GM10266 (cell line): Measurements from ENCODE around the gene GPR155.

Experiments used
- DNase-seq: peaks from one replicate; pipeline ENCODE4 v3.0.0; 2012; ENCODE audit errors: extremely low spot score
- CTCF ChIP-seq: IDR thresholded peaks from 2 replicates; pipeline ENCODE4 v1.5.1; 2012; ENCODE audit warnings: mild to moderate bottlenecking, low read depth; ENCODE audit not compliant: control insufficient read depth, insufficient read depth; ENCODE audit errors: missing control alignments

GPR155 gene

GRCh38 chr2:174486563-174487107 lies at the start of gene GPR155:
TSS of gene GPR155 (minus strand) at chr2:174487029. CDS start at chr2:174481956, 5,073 bp downstream.
- DNase-seq = peak; percentile 14
- peak; percentile 29 for TF ChIP-seq CTCF

DNA sequence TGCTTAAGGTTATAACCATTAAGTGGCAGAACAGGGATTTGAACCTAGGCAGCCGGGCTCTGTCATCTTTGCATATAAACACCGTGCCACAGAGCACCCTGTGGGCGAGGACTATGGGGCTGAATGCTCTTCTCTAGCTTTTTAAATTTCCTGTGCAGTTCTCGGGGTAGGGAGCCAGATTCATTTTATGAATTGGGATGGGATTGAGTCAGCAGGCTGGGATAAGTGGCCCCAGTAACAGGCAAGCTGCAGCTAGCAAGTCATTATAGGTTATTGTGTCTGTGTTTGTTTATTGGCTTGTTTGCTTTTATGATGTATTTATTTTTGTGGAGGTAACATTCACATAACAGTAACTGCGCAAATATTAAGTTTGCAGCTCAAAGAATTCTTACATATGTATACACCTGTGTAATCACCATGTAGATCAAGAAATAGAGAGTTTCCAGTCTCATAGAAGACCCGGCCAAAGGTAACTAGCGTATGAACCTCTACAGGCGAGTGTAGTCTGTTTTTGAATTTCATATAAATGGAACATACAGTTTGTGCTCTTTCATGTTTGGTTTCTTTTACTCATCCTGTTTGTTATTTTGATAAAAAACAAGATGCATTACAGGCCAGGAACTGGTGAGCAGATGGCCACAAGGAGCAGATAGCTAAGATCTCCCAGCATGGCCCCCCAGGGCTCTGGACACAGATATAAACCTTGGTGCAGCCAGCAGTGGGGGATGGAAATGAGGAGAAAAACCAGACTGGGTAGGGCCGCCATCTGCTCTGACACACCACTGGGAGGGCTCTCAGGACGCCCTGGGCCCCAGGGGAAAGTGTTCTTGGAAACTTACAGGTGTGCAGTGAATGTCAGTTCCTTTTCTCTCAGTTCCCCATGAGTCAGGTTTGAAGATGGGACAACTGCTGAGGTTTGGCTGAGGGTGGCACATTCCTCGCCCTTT lies 49.2 kb upstream of the GPR155 start:
- DNase-seq = no peak
- TF ChIP-seq CTCF = no peak

DNA sequence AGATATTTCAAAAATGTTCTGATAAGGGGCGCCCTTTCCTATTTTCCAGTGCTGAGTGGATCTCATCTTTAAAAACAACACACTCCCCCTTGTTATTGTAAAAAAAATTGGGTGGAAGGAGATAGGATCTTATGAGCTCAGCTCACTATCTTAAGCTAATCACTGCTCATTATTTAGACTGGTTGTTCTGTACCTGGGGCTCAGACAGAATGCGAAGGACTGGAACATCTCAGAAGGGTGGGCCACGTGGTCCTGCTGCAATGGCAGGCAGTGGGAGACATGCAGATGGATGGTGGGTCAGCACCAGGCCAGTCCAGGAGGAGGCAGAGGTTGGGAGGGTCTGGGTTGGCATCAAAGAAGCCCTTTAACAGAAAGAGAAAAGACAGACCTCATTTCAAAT lies 48.3 kb upstream of the GPR155 start:
- TF ChIP-seq CTCF = no peak
- DNase-seq = no peak

- DNase-seq = no peak
- TF ChIP-seq CTCF = no peak
These were observed 43.1 kb upstream of the GPR155 start for GRCh38 chr2:174529916-174530315.

GRCh38 chr2:174527959-174528358 lies 41.1 kb upstream of the GPR155 start:
- no peak for DNase-seq
- no peak for TF ChIP-seq CTCF

DNA sequence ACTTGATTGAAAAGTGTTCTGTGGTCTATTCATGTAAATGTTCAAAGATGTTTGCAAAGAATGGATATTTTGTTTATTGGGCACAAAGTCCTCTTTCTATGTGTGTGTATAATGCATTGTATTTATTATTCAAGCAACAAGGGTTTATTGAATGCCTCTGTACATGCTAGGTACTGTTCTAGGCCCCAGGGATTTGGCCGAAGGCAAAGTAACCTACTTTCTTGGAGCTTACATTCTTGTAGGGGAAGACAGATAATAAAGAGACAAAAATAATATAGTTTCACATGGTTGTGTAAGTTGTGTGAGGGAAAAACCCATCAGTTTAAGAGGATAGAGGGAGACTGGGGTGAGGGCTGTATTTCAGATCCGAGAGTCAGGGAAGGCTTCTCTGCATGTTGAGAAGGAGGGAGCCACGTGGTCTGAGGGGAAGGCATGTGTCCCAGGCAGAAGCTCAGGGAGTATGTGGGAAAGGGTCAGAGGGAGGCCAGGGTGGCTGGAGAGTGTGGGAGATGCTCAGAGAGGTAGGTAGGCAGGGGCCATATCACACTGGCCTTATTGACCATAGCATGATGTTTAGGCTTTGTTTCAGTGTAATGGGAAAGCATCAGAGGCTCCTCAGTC lies 40.4 kb upstream of the GPR155 start:
- TF ChIP-seq CTCF = no peak
- DNase-seq = no peak
